ENCODE results near the gene LRPPRC.
"Not testable (repeated sequence)": the region's sequence is repeated elsewhere in the genome, so short reads cannot be mapped to it uniquely, and the experiment has no call there.

LRPPRC gene

GRCh38 chr2:43977677-43978375 is 18.0 kb downstream of the LRPPRC start:
- DNase-seq: no peak

DNA sequence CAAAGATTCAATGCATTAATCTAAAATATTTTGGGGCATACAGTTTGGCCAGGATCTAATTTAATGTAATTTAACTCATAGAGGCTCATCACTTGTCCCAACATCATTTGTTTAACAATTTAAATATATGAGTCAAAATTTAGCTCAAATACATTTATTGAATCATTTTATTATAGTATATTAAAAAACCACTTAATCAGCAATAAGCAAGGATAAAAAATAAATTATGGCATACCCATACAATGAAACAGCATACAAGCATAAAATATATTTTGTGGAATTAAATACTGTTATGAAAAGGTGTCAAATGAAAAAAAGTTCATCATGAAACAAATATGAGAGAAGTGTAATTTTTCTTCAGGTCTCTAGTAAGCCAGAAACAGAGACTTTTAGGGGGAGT is 34.9 kb downstream of the LRPPRC start:
- no peak for DNase-seq

GRCh38 chr2:43958397-43959275 is 37.2 kb downstream of the LRPPRC start:
- DNase-seq: no peak

GRCh38 chr2:43950383-43951008 is 45.3 kb downstream of the LRPPRC start:
- DNase-seq: peak; percentile 34

DNA sequence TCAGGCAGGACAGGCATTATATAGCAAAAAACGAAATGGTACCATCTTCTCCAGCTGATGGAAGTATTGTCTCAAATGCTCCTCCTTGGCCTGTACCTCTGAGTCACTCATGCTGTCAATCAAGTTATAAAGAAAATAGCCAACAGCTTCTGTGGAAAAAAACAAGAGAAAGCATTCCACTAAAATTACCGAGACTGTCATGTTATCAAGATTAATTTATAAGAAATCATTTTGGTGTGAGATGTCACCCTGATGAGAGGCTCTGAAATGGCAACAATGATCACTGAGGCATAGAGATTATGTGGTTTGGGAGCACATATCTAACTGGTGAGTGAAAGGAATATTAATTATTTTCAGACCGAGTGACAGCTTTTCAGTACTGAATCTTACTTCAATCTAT is 47.4 kb downstream of the LRPPRC start:
- DNase-seq: no peak

- DNase-seq: no peak
Measured at GRCh38 chr2:43946685-43947084, 49.1 kb downstream of the LRPPRC start.

DNA sequence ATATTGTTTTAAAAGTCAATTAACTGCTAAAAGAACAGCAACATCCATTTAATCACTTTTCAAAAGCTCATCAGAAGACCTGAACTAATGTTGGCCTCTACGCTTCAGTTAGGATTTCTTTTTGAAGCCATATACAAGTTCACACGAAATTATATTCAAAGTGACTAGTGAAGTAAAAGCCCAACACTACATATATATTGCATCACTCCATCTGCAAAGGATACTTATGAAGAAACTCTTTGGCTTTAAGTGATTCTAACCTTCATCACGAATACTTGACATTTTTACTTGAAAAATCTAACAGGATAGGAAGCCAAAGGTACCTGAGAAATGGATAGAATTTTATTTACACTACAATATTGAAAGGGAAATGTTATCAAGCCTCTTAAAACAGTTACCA is 50.4 kb downstream of the LRPPRC start:
- DNase-seq: no peak

DNA sequence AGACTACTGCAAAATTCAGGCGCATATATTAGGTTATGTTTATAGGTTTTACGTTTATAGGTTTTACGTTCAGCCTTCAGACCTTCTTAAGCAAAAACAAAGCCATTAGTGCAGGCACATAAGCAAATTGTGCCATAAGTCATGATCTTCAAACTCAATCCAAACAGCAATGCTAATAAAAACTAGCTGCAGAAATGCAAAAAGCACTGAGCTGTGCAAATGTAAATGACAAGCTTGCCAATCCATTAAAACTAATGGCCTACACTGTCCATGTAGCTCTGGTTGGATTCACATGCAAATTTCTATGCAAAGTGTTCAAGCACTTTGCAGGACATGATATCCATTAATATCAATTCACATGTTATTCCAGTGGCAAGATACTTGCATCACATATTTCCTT is 50.9 kb downstream of the LRPPRC start:
- peak; percentile 46 for DNase-seq

DNA sequence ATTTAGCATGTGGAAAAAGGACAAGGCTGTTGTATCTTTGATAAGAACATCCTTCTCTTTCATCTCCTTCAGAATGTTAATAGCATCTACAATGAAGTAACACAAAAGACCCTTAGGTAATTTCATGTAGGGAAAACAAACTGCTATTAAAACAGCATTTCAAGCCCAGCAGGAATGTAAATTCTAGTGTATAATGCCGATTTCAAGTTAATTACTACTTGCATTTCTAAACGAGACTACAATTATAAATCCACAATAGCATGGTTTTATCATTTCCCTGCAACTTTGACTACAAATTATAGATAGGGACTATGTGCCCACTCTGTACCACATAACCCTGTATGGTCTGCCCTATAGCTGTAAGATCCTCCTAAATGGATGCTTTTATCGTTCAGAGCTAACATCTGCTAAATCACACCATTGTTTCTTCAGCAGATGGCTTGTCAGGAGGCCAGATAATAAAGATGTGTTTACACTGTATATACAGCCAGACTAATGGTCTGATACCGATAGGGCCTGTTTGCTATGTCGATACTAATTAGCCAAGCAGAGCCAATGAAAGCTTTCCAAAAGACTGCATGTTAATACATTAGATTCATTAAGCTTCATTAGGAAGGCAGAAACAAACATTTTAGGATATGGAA is 51.9 kb downstream of the LRPPRC start:
- peak; percentile 97 for DNase-seq

DNA sequence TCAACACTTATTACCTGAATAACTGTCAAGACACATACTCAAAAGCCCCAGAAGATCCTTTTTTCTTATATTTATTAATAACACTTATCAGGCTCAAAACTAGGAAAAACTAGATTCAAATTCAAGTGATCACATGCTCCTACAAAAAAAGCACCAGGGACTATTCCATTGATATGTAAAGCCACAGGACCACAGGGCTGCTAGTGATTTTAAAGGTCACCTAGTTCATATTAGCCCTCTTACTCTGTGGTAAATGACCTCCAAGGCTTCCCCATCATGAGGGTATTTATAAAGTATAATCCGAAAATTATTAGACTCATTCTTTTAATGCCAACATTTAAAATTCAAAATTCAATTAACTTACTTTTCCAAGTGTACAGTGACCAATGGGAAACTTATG is 52.5 kb downstream of the LRPPRC start:
- DNase-seq: no peak

DNA sequence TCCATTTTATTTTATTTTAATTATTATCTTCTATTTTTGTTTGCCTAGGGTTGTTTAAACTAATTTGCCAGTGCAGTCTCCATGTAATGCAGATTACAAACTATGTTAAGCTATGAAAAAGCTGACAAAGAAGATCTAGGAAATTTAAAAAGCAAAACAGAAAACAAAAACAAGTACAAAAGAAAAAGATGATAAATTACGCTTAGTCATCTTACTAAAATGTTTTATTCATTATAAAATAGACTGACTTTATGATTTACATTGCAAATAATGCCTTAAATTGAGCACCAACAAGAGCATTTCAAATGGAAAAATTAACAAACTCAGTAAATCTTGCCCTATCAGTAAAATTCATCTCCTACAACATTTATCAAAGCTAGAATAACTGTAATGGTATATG is 52.9 kb downstream of the LRPPRC start:
- DNase-seq: no peak

GRCh38 chr2:43941966-43942365 is 53.8 kb downstream of the LRPPRC start:
- DNase-seq: peak; percentile 89

DNA sequence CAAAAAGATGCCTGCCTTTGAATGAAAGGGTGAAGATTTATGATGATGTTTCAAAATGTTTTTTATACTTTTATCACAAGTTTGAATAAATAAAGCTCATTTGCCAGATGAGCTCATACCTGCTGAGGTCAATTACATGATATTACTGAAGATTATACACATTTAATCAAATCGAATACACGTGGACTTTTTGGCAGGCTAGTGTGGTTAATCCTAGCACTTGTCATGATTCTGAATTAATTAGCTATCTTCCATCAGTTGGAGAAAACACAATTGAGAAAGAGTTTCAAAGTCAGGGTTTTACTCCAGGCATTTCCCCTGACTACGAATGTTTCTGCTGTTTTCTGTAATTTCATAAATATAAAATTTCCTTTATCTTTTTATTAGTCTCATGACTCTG is 54.4 kb downstream of the LRPPRC start:
- DNase-seq: peak; percentile 54

GRCh38 chr2:43939695-43940256 is 56.0 kb downstream of the LRPPRC start:
- DNase-seq: peak; percentile 59

- no peak for DNase-seq
Measured at GRCh38 chr2:43937269-43937820, 58.4 kb downstream of the LRPPRC start.

- no peak for DNase-seq
Measured at GRCh38 chr2:43934567-43934966, 61.2 kb downstream of the LRPPRC start.

DNA sequence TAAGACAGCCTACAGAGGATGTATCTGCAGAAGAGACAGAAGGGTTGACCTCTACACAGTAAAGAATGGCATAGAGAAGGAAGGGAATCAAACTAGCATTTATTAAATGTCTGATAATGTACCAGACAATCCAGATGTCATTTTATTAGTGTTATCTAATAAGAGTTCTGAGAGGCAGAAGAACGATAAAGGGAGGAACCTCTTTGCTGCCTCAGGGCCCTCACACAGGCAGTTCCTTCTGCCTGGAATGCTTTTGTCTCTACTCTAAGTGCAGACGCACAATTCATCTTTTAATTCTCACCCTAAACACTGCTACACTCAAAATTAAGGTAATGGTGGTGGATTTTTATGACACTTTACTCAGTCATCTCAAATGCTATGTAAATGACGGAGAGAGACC is 64.5 kb downstream of the LRPPRC start:
- DNase-seq: no peak

DNA sequence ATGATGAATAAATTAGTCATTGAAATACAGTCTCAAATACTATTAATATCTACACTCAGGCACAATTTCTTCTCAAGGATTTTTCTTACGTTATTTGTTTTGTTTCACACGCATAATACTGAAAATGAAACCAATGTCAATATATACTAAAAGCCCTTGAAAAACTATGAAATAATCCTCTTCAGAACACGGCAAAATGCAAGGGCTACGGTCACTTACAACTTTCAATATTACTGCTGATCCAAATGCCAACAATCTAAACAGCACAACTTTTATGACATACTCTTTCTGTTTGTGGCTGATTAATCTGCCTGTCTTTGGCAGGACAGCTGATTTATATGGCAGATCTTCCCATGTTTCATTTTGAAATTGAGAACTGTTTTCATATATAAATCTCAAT is 68.3 kb downstream of the LRPPRC start:
- DNase-seq: no peak

- DNase-seq: no peak
Measured at GRCh38 chr2:43925431-43925830, 70.4 kb downstream of the LRPPRC start.

- DNase-seq: no peak
Measured at GRCh38 chr2:43924463-43924862, 71.3 kb downstream of the LRPPRC start.

GRCh38 chr2:43911136-43911790 is 84.5 kb downstream of the LRPPRC start:
- DNase-seq: not testable (repeated sequence)

DNA sequence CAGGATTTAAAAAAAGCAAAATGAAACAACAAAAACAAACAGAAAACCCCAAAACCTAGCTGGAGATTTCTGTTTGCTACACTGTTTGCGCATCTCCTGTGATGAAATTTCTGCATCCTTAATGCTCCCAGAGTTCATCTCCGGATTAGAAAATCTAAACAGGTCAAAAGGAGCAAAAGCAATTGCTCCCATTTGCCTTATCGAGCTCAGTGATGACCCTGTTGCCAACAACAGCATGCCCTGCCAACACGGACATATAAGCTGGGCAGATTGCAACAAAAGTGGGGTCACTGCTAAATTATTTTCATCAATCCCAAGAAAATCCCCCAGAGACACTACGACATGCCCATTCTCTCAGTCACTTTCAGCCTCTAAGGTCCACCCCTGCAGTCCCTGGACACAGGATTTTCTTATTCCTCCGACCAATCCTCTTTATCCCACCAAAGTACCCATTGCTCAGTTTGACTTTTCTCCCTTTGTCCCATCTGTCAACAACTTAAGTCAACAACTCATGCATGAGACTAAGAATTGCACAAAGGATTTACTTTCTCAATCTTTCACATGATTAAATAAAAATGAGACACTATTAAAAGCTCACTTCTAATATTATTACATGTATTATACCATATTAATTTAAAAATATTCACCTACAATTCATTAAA is 89.2 kb downstream of the LRPPRC start:
- no peak for DNase-seq
